GM19025 (cell line): ENCODE data around the gene GRAMD1B.

Source experiments
- ATAC-seq: cut with Tn5 transposase; IDR thresholded peaks from one replicate; pipeline ENCODE4 v1.9.1; 2021; ENCODE audit warnings: mild to moderate bottlenecking, low read depth, moderate library complexity; ENCODE audit not compliant: unreplicated experiment

Gene GRAMD1B

GRCh38 chr11:123580557-123581275 is 150.6 kb downstream of the GRAMD1B start:
- ATAC-seq: peak; percentile 82

GRCh38 chr11:123581651-123582399 is 151.8 kb downstream of the GRAMD1B start:
- ATAC-seq: no peak

- ATAC-seq: no peak
These were observed 153.0 kb downstream of the GRAMD1B start for GRCh38 chr11:123582992-123583504.

GRCh38 chr11:123584186-123584585 is 154.1 kb downstream of the GRAMD1B start:
- no peak for ATAC-seq

- no peak for ATAC-seq
These were observed 154.7 kb downstream of the GRAMD1B start for GRCh38 chr11:123584737-123585136.

GRCh38 chr11:123585206-123585605 is 155.1 kb downstream of the GRAMD1B start:
- ATAC-seq: no peak

GRCh38 chr11:123585706-123586105 is 155.6 kb downstream of the GRAMD1B start:
- ATAC-seq: no peak

GRCh38 chr11:123586568-123586967 is 156.5 kb downstream of the GRAMD1B start:
- ATAC-seq: no peak

GRCh38 chr11:123587044-123587443 is 157.0 kb downstream of the GRAMD1B start:
- no peak for ATAC-seq

GRCh38 chr11:123587559-123587958 is 157.5 kb downstream of the GRAMD1B start:
- no peak for ATAC-seq

- no peak for ATAC-seq
These were observed 158.2 kb downstream of the GRAMD1B start for GRCh38 chr11:123588117-123588863.

- no peak for ATAC-seq
These were observed 158.8 kb downstream of the GRAMD1B start for GRCh38 chr11:123588864-123589262.

- no peak for ATAC-seq
These were observed 160.3 kb downstream of the GRAMD1B start for GRCh38 chr11:123590296-123590912.

- no peak for ATAC-seq
These were observed 163.5 kb downstream of the GRAMD1B start for GRCh38 chr11:123593570-123593969.

- ATAC-seq: no peak
These were observed 164.3 kb downstream of the GRAMD1B start for GRCh38 chr11:123594188-123594901.

GRCh38 chr11:123594921-123595320 is 164.9 kb downstream of the GRAMD1B start:
- no peak for ATAC-seq

- no peak for ATAC-seq
These were observed 167.8 kb downstream of the GRAMD1B start for GRCh38 chr11:123597859-123598258.

- ATAC-seq: no peak
These were observed 171.1 kb downstream of the GRAMD1B start for GRCh38 chr11:123601136-123601535.

- no peak for ATAC-seq
These were observed 171.7 kb downstream of the GRAMD1B start for GRCh38 chr11:123601743-123602142.

- ATAC-seq: no peak
These were observed 173.6 kb downstream of the GRAMD1B start for GRCh38 chr11:123603666-123604065.
